ENCODE measurements around the gene CEACAM3.

DNA sequence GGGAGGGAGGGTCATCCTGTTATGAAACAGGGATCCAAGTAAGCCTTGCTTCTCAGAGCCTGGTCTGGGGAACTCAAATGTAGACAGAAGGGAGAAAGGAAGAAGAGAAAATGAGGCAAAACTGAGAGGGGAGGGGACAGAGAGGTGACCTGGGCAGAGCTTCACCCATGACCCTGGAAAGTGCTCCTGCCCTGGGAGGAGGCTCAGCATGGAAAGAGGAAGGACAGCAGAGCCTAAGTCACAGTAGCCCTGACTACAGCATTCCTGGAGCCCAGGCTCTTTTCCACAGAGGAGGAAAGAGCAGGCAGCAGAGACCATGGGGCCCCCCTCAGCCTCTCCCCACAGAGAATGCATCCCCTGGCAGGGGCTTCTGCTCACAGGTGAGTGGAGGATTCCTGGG is at the start of gene CEACAM3:
- TF ChIP-seq POLR2A (IDR thresholded peaks at IDR 0.05) = no peak
- TF ChIP-seq, protein P1, sequence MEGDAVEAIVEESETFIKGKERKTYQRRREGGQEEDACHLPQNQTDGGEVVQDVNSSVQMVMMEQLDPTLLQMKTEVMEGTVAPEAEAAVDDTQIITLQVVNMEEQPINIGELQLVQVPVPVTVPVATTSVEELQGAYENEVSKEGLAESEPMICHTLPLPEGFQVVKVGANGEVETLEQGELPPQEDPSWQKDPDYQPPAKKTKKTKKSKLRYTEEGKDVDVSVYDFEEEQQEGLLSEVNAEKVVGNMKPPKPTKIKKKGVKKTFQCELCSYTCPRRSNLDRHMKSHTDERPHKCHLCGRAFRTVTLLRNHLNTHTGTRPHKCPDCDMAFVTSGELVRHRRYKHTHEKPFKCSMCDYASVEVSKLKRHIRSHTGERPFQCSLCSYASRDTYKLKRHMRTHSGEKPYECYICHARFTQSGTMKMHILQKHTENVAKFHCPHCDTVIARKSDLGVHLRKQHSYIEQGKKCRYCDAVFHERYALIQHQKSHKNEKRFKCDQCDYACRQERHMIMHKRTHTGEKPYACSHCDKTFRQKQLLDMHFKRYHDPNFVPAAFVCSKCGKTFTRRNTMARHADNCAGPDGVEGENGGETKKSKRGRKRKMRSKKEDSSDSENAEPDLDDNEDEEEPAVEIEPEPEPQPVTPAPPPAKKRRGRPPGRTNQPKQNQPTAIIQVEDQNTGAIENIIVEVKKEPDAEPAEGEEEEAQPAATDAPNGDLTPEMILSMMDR (IDR thresholded peaks at IDR 0.05) = no peak
